HG03520 (cell line): ENCODE measurements around the gene POLG.

Experiments
- ATAC-seq: cut with Tn5 transposase; IDR thresholded peaks from one replicate; pipeline ENCODE4 v1.9.1; 2021; ENCODE audit warnings: mild to moderate bottlenecking, moderate library complexity; ENCODE audit not compliant: unreplicated experiment

POLG gene

DNA sequence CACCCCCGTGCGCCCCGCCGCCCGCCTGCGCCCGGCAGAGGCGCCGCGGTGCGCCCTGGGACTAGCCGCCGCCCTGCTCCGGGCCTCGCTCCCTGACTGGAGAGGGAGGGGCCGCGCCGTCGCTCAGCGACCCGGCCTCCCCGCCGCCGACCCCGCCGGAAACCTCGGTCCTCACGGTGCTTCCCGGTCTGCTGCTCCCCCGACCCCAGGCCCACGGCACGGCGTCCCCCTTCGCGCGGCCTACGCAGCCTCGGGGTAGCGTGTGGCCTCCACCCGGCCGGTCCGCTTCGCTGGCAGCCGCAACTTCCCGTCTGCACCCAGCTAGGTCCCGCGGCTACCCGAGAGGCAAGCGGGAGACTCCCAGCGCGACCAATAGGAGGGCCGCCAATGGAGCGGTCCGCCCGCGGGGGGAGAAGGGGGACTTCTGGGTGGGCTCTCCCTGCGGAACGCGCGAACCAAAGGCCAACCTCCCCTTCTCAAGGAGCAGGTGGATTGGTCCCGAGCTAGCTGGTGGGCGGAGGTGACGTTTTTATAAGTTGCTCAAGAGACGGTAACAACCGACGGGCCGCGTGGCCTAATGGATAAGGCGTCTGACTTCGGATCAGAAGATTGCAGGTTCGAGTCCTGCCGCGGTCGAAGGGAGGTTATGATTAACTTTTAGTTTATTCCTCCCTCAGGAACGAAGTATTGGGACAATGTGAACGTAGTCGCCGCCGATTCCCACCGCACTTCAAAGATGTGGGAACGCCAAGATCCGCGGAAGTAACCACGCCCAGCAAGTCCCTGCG lies at the start of gene POLG:
POLG (minus strand) TSS at position 315 of the 788 bp plus-strand sequence. CDS start 1,070 bp downstream, outside the sequence.
- ATAC-seq = peak; percentile 89

DNA sequence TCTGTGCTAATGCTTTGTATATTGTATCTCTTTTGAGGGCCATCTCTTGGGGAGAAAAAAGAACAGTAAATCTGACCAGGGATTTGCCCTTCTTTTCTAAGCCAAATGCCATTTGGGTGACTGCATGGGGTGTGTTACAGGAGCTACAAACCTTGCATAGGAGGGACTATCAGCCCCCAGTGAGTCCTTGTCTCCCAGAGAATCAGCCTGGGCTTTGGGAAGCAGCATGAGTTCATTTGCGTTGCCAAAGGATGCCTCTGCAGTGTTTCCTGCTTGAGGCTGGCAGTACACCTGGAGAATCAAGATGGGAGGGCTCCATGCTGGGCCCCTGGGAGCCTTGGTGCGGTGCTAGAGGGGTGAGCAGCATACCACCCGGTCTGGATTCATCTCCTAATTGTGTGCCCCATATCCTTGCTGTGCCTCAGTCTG lies 49.6 kb upstream of the POLG start:
- no peak for ATAC-seq

DNA sequence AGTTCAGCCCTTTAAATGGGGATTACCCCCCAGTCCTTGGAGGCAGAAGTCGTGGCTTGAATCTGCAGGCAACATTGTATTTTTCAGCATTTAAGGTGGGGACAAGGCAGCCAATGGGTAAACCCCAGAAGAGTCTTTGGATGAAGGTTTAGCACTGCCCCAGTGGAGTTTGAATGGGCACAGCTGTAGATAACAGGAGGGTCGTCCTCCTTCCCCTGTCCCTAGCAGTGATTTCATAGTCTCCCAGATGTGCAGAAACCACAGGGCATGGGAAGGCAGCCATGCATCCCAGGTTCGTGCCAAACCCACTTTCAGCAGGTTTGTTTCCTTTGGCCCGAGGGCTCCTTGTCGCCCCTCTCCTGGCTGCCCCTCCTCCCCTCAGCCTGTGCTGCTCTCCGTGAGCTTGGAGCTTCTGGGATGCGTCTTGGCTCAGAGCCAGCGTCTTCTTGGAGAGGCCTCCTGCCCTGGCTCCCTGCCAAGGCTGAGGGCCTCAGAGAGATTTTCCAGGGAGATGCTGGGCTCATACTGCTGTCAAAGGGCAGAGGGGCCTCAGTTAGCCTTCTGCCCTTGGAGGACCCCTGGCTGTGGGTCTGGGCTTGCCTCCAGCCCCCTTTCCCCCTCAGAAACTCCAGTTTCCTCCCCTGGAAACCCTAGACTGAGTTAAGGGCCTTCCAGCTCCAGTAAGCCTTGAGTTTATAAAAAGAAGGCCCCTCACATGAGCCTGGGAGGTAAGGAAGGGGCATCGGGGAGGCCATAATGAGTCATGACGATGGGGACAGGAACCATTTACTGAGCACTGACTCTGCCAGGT lies 48.9 kb upstream of the POLG start:
- ATAC-seq = no peak

DNA sequence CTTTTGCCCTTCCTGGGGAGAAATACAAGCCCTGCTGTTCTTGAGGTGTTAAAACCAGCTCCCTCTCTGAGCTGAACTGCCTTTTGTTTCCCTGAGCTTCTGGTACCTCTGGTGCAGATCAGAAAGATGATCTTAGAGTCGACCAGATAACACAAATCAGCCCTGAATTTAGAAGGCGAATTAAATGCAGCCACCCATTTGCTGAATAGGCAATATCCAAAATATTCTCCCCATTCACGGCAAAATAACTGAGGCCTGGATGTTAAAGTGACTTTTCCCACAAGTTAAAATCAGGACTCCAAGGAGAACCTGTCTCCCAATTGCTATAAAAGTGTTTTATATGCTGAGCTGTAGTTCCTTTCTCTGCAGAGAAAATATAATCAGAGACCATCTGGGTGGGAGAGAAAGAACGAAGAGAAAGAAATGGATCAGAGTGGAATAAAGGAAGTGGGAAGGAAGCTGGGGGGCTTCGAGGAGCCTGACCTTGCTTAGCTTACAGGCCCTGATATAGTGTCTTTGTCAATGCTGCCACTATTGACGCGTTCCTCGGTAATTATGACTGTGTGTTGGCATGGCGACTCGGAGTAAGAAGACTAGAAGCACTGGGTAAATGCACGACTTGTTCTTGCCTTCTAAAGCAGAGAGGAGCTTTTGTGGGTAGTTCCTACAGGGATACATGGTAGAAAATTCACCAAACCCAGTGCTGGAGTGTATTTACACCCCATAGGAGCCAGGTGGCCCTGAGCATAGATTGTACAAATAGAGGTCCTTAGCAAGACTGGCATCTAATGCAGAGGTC lies 47.5 kb upstream of the POLG start:
- no peak for ATAC-seq

DNA sequence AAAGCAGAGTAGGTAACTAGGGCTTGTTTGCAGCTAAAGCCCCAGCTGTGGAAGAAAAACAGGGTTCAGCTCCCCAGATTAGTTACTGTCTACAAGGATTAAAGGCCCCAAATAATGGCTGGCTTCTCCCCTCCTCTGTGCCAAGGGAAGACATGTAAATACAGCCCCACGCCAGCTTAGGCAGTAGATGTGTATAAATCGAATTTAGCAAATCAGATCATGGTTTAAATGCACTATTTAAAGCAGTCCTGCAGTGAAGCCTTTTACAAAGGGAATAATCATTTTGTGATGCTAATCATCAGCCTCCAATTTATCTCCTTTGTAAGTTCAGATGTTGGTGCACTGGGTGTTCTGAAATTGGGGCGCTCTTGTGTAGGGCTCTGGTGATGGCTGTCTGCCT lies 46.7 kb upstream of the POLG start:
- no peak for ATAC-seq

DNA sequence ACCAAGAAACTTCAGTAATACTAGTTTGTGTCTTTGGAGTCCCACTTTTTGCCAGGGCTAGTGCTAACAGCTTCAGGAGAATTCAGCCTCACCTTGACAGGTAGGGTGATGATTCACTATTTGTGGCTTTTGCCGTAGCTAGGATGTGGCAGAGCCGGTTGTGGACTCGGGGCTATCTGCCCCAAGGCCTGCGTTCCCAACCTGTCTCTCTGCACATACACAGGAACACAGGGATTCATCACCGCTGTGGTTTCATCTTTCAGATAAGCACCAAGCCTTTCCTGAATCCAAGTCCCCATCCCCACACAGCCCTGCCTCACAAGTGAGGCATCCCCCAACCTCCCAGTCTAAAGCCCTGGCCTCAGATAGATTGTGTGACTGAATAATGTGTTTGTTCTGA lies 45.2 kb upstream of the POLG start:
- no peak for ATAC-seq

DNA sequence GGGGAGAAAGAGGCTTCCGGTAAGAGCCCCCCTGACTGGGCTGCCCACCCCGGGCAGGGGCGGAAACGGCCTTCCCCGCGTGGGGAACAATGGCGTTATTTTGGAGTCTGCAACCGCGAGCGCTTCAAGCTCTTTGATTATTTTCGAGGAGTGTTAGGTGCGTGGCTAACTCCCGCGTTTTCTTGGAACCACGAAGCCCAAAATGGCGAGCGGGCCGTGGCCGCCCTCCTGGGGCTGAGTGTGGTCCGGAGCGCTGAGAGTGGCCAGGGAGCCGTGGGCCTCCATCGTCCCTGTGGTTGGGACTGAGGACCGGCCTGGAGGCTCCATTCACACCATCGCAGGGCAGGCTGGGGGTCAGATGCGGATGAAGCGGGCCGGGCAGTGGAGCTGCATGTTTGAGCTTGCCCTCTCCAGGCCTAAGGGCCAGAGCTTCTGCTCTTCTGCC lies 44.6 kb upstream of the POLG start:
- no peak for ATAC-seq

DNA sequence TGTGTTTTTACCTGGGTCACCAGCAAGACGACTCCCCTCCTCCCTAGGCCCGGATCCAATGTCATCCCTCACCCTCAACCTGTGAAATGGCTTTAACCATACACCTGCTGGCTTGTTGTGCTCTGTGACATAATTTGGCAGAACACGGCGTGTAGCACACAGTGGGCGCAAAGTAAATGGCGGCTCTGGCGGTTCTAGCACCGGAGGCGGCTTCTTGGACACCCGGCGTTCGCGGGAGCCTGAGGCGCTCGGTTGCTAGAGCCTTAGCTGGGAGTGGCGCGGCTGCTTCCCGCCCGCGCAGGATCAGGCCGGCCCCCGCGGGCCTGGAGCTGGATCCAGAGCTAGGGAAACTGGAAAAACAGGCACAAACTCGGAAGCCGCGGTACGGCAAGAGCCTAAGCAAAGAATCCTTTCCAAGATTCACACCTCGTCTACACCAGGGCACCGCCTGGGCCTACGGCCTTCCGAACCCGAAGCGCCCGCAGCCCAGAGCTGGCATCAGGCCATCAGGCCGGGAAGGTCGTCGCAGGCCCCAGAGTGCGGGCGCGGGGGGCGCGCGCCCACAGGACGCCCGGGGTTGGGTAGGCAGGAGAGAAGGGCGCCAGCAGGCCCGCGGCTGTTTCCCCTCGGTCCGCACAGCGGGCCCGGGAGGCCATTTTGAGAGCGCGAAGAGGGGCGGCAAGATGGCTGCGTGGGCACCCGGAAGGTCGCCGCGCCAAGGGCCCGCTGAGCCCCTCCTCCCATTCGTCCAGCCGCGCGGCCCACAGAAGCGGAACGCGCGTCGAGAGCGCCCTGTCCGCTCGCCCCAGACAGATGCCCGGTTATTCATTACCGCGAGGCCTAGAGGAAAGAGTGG lies 43.9 kb upstream of the POLG start:
- ATAC-seq = no peak

DNA sequence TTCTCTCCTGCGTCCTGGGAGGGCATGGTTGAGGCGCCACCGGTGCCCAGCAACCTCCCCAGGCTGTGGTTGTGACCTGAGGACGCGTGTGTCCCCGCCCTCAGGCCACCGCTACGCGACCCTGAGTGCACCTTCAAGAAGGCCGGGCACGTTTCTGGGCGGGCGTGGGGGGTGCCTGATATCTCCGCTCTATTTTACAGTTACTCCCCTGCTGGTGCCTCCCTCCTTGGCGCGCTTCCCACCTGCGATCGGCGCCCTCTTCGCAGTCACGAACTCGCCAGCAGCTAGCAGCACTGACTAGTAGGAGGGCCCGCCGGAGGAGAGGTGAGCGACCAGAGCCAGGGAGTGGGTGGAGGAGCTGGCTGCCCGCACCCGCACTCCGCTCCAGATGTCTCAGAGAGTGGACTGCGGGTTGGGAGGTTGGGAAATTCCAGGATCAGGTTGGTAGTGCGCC lies 43.2 kb upstream of the POLG start:
- ATAC-seq = no peak

DNA sequence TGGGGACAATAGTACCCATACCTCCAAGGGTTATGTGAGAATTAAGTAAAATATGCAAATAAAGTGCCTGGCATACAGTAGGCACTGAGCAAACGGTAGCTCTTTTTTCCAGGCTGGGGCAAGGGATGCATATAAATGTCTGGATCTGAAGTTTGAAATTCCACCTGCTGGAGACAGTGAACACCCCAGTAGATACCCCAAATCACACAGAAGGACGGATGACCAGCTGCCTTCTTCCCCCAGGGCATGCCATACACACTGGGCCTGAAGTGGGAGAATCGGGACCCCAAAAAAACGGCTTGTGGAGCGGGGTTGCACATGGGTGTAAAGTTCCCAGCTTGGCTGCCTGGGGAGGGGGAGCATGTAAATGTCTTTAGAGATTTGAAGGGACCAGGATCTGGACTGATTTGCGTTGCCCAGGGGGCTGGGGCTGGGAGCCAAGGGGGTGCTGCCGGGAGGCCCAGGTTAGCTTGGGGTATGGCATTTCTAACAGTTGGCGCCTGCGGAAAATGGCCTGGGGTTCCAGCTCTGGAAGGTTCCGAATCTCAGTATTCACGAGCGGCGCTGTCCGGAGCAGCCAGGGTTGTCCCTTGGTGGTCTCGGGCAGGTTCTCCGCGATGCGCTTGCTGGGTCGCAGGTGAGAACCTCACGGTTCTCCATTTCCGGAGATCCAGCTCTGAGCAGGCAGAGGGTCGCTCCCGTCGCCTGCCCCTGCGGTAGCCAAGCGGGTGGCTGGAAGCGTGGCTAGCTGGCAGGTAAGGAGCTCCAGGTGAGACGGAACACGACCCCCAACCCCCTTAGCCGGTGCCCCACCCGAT lies 42.6 kb upstream of the POLG start:
- no peak for ATAC-seq

DNA sequence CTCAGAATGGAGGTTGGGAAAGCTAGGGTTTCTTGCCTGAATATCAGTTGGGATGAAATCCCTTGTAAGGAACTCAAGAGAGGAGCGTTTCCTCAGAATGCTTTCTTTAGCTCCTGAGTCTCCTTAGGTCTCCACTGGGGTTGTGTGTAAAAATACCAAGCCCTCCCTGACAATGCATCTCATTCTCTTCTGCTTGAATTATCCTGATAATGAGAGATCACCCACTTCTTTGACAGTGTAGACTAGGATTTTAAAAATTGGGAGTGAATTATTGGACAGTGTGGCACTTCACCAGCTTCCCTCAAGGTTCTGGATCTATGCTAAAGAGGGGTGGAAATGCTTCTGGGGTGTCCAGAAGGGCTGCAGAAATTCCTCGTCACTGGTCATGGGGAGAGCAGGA lies 41.8 kb upstream of the POLG start:
- no peak for ATAC-seq

DNA sequence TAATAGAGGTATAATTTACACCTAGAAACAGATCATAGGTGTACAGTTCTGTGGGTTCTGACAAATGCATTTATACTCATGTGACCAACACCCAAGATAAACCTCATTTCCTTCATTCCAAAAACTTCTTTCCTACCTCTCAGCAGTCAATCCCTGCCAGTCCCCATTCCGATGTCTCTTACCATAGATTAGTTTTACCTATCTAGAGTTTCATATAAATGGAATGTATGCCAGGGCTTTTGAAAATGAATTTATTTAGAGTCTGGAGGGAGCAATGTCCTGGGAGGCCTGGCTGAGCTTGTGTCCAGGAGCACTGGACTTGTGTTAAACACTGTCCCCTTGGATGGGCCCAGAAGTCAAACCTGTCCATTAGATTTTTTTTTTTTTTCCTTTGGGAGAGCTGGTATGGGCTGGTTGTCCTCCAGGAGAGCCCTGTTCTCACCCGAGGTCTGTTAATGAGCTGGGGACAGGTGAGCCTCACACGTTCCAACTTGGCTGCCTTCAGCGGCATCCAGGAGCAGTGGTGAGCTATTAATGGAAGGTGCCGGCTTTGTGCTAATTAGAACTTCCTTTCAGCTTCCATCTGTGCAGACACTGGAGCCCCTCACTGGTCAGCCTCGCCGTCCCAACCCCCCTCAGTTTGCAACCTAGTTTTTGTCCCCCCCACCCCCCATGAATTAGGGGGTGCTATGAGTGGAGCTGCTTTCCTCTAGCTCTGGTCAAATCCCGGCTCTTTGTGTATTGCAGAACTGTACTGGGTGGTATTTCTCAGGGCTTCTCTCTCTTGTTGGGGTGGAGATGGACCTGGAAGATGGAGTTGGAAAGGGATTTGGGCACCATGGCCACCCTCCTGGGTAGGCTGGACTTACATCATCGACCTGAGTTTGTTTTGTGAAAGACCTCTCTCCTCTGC lies 40.7 kb upstream of the POLG start:
- ATAC-seq = no peak

DNA sequence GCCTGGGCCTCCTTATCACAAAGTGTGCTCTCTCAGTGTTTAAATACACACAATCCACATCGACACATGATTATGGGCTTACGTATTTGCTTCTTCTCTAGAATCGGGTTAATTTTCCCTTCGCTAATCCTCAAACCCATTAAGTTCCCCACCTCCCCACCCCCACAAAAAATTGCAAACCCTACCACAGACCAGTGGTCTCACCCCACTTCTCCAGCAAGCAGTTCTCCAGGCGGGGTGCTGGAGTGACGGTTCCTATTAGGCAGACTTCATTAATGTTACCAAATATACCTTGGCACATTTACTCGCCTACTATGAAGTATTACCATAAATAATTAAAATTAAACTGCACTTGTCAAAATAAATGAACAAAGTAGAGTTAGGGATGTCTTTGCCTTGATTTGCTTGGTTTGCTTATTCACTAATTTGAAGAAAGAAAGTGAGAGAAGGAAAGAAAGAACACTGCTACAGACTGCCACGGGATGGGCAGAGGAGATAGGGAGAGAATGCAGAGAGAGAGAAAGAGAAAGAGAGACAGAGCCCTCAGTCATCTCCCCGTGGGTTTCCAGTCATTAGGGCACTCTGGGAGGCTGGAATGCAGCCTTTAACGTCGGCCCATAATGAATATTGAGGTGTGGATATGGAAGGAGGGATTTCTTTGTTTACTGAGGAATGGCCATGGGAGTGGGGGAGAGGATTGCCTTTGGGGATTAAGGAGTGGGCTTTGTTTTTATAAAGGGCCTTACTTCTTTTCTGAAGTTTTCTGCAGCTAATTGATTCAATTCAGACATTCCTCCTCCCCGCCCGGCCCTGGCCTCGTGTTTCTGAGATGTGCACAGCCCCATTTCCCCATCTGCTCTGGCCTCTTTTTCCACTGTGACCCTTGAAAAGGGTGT lies 39.7 kb upstream of the POLG start:
- ATAC-seq = no peak

DNA sequence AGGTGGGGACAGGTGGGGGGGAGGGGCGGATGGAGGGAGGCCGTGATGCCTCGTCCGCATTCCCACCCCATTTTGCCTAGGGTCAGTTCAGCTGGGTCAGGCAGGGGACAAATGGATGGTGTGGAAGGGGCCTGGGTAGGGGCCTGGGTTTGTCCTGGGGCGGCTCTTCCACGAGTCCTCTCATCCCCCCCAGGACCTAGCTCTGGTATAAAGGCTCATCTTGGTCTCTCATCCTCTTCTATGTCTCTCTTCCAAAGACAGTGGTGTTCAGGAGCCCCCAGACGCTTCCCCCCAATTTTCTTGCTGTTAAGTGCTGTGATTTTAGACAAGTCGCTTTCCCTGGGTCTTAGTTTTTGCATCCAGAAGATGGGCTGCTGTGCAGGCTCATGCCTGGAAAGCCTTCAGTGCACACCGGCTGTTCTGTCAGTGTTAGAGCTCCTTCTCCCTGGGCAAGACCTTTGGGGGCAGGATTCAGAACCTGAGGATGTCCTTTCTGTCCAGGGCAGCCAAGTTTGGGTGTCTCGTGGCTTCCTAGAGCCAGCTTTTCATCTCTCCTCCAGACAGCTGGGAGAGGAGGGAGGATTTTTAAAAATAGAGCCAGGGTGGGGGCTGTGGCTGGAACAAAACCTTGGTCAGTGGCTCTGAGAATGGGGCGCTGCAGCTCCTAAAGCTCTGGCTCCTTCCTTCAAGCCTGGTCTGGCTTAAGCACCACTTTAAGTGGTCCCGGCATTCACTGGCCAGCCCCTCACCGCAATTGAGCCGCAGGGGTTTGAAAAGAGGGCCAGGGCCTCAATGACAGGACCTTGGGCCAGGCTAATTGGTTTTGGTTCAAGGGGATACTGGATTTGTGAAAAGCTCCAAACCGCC lies 37.7 kb upstream of the POLG start:
- no peak for ATAC-seq

DNA sequence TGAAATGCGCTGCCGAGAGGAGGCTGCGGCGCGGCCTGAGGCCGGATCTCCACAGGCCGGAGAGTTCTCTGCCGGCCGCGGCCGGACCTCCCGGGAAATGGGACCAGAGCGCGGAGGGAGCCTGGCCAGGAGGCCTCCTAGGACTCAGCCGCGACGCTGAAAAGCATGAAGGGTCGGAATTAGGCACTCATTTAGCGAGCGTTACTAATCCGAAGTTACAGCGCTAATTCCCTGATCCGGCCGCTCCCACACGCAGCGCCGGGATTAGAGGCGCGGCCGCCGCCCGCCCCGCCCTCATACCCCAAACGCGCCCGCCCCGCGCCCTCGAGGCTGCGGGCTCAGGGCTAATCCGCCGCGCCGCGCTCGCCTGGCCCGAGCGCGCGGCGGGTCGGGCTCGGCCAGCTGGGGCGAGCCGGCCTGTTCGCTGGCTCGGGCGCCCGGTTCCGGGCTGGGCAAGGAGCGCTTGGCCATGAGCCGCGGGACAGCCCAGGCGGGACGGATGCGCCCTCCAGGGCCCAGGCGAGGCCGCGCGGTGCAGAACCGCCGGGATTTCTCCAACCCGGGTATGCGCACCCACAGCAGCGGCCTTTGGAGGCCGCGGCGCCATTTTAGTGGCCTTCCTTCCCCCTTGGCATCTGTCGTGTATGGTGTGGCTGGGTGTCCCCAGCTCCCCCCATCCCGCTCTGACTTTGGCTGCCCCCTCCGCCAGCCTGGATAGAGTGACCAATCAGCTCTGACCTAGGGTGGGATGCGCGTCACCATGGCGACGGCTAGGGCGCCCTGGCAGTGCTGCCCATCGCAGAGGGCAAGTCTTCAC lies 36.8 kb upstream of the POLG start:
- ATAC-seq = no peak

DNA sequence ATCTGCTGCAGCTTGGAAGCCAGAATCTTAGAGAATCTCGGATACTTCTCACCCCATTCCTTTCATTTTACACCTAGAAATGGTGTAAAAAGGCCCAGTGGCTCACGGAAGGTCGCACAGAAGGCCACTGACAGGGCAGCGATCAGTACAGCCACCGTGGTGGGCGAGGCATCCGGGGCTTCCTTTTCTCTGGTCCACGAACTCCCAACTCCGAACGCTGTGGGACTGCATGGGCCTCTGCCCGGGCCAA lies 36.3 kb upstream of the POLG start:
- no peak for ATAC-seq
